Naive thymus-derived CD4-positive, alpha-beta T cell (primary cell): ENCODE results near the gene SPATA7. TPM values are rescaled to one million over a fixed set of nuclear protein-coding genes. Genes with fewer than 3 reads are reported as not detected.

ENCODE experiments used
- ATAC-seq: fragments of 150-1000 bp; cut with Tn5 transposase; 2 replicates; pipeline ENCODE4 v1.10.0; 2021; ENCODE audit warnings: mild to moderate bottlenecking, moderate library complexity
- CTCF ChIA-PET: fragments of 350-600 bp; sonication (Branson Sonifier 250); formaldehyde crosslinking; loops from one replicate; lab custom pipeline; 2021; ENCODE audit warnings: antibody characterized with exemption; lab: Charles Lee
- POLR2A ChIA-PET: fragments of 350-600 bp; sonication (Branson Sonifier 250); formaldehyde crosslinking; loops from one replicate; lab custom pipeline; 2021; ENCODE audit warnings: antibody characterized with exemption, inconsistent platforms; lab: Charles Lee
- DNase-seq, 9 donors: peaks; one replicate each; pipeline versions ENCODE4 v3.0.0 to v3.0.0-alpha.2; 2020 to 2022; ENCODE audit warnings: mixed read lengths in 1 of 9
- H3K27ac ChIP-seq: one replicate; pipeline ENCODE4 v1.7.0; 2013; ENCODE audit warnings: mild to moderate bottlenecking, low read depth, low read length, moderate library complexity
- H3K27me3 ChIP-seq, 2 donors: one replicate each; pipeline ENCODE4 v1.7.0; 2013; ENCODE audit warnings: low read length in 2 of 2, mild to moderate bottlenecking in 2 of 2, moderate library complexity in 2 of 2; ENCODE audit not compliant: control insufficient read depth in 2 of 2, insufficient read depth in 2 of 2
- H3K36me3 ChIP-seq, 3 experiments: 1 replicate in 2 of 3; 2 replicates in 1 of 3; pipeline ENCODE4 v1.7.0; 2013; ENCODE audit warnings: low read length in 3 of 3, mild to moderate bottlenecking in 3 of 3, moderate library complexity in 1 of 3; ENCODE audit not compliant: insufficient read depth in 3 of 3, control insufficient read depth in 2 of 3
- H3K4me1 ChIP-seq, 2 donors: one replicate each; pipeline ENCODE4 v1.7.0; 2013; ENCODE audit warnings: low read length in 2 of 2, mild to moderate bottlenecking in 2 of 2, moderate library complexity in 1 of 2; ENCODE audit not compliant: control insufficient read depth in 2 of 2, insufficient read depth in 2 of 2
- H3K4me3 ChIP-seq: 2 replicates; pipeline ENCODE4 v1.7.0; 2013; ENCODE audit warnings: mild to moderate bottlenecking, low read length
- H3K9me3 ChIP-seq, 3 experiments: 1 replicate in 2 of 3; 2 replicates in 1 of 3; pipeline ENCODE4 v1.7.0; 2013; ENCODE audit warnings: low read length in 3 of 3; ENCODE audit not compliant: control insufficient read depth in 2 of 3
- H3K27ac Mint-ChIP-seq, 9 donors: one replicate each; pipeline ENCODE4 v1.8.0; 2020 to 2022; ENCODE audit warnings: mixed read lengths in 9 of 9, mild to moderate bottlenecking in 8 of 9, moderate library complexity in 5 of 9, inconsistent platforms in 2 of 9
- H3K27me3 Mint-ChIP-seq, 5 donors: one replicate each; pipeline ENCODE4 v1.8.0; 2021 to 2022; ENCODE audit warnings: mixed read lengths in 5 of 5, mild to moderate bottlenecking in 1 of 5
- H3K36me3 Mint-ChIP-seq, 5 donors: one replicate each; pipeline ENCODE4 v1.8.0; 2020 to 2022; ENCODE audit warnings: mixed read lengths in 5 of 5, mild to moderate bottlenecking in 3 of 5, inconsistent platforms in 1 of 5
- H3K4me1 Mint-ChIP-seq, 7 donors: one replicate each; pipeline ENCODE4 v1.8.0; 2020 to 2022; ENCODE audit warnings: mixed read lengths in 7 of 7, mild to moderate bottlenecking in 3 of 7, inconsistent platforms in 1 of 7
- H3K4me3 Mint-ChIP-seq, 10 donors: one replicate each; pipeline ENCODE4 v1.8.0; 2020 to 2022; ENCODE audit warnings: mild to moderate bottlenecking in 10 of 10, mixed read lengths in 10 of 10, moderate library complexity in 6 of 10, inconsistent platforms in 2 of 10
- H3K9me3 Mint-ChIP-seq, 11 donors: one replicate each; pipeline ENCODE4 v1.8.0; 2020 to 2022; ENCODE audit warnings: mixed read lengths in 11 of 11, mild to moderate bottlenecking in 4 of 11, inconsistent platforms in 1 of 11, moderate library complexity in 1 of 11
- intact Hi-C, 2 donors: fragments of 100-400 bp; cut with micrococcal nuclease; formaldehyde crosslinking; loops; one replicate each; pipeline ENCODE4 v1.15.1; 2023
- polyA plus RNA-seq, 2 donors: library from polyadenylated mRNA; unstranded; fragments of 300-500 nt; fragmentation: Illumina TruSeq; gene quantifications; one replicate each; pipeline ENCODE4 v1.2.3, GENCODE V29; 2021
- total RNA-seq, 6 experiments: library from RNA in 5 of 6; stranded (reverse) in 5 of 6; gene quantifications; 1 replicate in 5 of 6; 2 replicates in 1 of 6; pipeline ENCODE4 v1.2.3 and lab custom pipeline; 2021 to 2026

The SPATA7 gene
- total and polyA plus RNA-seq, 7 experiments from 2014 or later: 1.9 to 6.1 (median 3.4) TPM

DNA sequence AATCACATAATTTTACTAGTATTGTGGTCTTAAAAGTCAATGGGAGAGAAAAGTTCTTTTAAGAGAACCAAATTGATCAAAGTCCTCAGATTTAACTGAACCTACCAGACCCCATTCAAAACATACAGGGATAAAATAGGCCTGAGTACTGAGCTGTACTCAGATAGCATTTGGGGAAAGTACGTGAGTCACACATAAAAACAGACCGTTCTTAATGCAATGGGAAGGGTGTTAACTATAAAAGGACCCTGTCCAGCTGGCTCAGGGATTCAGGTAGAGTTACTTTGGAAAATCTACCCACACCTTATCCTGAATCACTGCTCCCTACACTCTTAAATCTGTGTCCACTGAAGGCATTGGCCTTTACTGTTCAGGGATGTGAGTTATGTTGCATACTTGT is 91.4 kb downstream of the SPATA7 start:
- Mint-ChIP-seq H3K27me3 (peaks cover 0 to 8% (median 5%) of the 10 kb centered on the region in 5 donors), H3K36me3 (no peaks in the 10 kb centered on the region), H3K27ac (no peak overlapping the region), H3K4me1 (no peaks in the 10 kb centered on the region), H3K9me3 (peaks cover 0 to 2% (median 0%) of the 10 kb centered on the region in 11 donors), H3K4me3 (no peak overlapping the region)
- Histone ChIP-seq H3K36me3 (no peaks in the 10 kb centered on the region), H3K4me3 (no peak overlapping the region), H3K27me3 (no peaks in the 10 kb centered on the region), H3K9me3 (no peaks in the 10 kb centered on the region), H3K4me1 (no peaks in the 10 kb centered on the region), H3K27ac (no peak overlapping the region)
- ATAC-seq (no peak), DNase-seq (no peak)
- intact Hi-C loops: no loop called here
- ChIA-PET POLR2A (no interaction called here), CTCF (no interaction called here)

DNA sequence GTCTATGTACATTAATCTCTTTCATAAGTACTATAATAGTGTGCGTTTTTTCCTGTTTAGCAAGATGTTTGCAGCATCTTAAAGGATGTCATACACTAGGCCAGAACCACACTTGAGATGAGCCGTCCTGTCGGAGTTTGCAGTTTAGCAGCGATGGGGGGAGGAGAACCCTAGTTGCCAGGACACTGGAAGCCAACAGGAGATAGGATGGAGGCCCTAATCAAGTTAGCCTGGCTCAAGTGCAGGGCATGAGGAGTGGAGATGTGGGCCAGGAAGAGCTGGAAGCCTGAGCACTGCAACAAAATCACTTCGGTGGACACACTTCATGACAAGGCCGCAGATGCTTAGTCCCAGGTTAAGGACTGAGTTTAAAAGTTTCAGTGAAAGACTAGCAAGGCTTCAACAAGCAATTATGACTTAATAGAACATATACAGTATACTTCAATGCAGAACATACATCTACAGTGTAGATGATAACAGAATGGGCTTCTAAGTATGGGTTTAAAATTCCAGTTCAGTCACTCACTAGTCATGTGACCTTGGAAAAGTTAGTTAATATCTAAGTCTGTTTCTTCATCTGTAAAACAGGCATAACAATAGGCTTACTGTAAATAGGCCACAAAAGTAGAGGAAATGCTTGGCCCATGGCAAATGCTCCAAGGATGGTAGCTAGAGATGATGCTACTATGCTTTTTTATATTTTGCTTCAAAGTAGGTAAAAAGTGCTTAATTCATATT is 92.2 kb downstream of the SPATA7 start:
- no peaks in the 10 kb centered on the region for H3K9me3 ChIP-seq
- H3K27me3 Mint-ChIP-seq: peaks cover 0 to 13% (median 8%) of the 10 kb centered on the region in 5 donors
- H3K9me3 Mint-ChIP-seq: peaks cover 0 to 2% (median 0%) of the 10 kb centered on the region in 11 donors
- no peaks in the 10 kb centered on the region for H3K4me1 Mint-ChIP-seq
- H3K27me3 ChIP-seq: no peaks in the 10 kb centered on the region
- no peak overlapping the region for H3K27ac ChIP-seq
- intact Hi-C loops: no loop called here
- DNase-seq: no peak
- ATAC-seq: no peak
- ChIA-PET POLR2A (no interaction called here), CTCF (no interaction called here)
- no peak overlapping the region for H3K27ac Mint-ChIP-seq
- no peaks in the 10 kb centered on the region for H3K36me3 ChIP-seq
- no peak overlapping the region for H3K4me3 Mint-ChIP-seq
- H3K36me3 Mint-ChIP-seq: no peaks in the 10 kb centered on the region
- no peaks in the 10 kb centered on the region for H3K4me1 ChIP-seq
- no peak overlapping the region for H3K4me3 ChIP-seq

DNA sequence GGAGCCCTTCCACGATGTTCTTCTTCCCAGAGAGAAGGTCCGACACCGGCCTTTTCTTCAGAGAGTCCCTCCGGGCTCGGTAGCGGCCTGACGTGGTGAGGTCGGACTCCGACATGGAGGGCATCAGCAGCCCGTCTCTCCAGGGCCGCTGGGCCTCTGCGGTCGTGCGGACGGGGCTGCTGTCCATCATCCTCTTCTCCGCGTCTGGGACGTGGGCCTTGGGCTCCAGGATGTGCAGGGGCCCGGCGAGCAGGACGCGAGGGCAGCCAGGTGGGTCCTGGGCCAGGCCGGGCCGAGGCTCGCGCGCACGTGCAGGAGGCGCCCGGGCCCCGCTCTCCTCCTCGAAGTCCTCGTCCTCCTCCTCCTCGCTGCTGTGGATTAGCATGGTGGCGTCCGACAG is 93.5 kb downstream of the SPATA7 start:
- intact Hi-C loops: no loop called here
- Mint-ChIP-seq H3K27ac (no peak overlapping the region), H3K9me3 (peaks cover 0 to 2% (median 0%) of the 10 kb centered on the region in 11 donors), H3K36me3 (no peaks in the 10 kb centered on the region), H3K27me3 (peaks cover 3 to 19% (median 13%) of the 10 kb centered on the region in 5 donors), H3K4me3 (no peak overlapping the region), H3K4me1 (no peaks in the 10 kb centered on the region)
- Histone ChIP-seq H3K4me3 (no peak overlapping the region), H3K9me3 (no peaks in the 10 kb centered on the region), H3K36me3 (no peaks in the 10 kb centered on the region), H3K27me3 (no peaks in the 10 kb centered on the region), H3K4me1 (no peaks in the 10 kb centered on the region), H3K27ac (no peak overlapping the region)
- CTCF ChIA-PET: no interaction called here
- ATAC-seq: no peak
- no peak for DNase-seq
- POLR2A ChIA-PET: no interaction called here

DNA sequence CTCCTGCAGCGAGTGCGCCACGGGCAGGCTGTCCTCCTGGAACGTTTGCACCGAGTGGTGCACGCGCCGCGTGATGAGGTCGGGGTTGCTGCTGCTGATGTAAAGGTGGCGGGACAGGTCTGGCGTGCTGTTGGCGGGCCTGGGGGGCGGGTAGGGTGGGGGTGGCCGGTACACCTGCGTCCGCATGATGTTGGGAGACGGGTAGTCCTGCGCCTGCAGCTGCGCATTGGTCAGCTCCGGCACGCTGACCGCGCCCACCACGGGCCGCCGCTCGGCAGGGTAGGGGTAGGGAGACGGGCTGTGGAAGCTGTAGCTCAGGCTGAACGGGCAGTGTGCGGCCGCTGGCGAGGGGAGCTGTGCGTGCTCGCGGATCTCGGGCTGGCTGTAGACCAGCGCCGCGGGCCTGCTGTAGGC is 94.1 kb downstream of the SPATA7 start:
- no peaks in the 10 kb centered on the region for H3K9me3 Mint-ChIP-seq
- H3K4me1 ChIP-seq: no peaks in the 10 kb centered on the region
- no peak overlapping the region for H3K27ac ChIP-seq
- POLR2A ChIA-PET: no interaction called here
- no peaks in the 10 kb centered on the region for H3K27me3 ChIP-seq
- H3K27ac Mint-ChIP-seq: no peak overlapping the region
- ATAC-seq (no peak), DNase-seq (no peak)
- no peak overlapping the region for H3K4me3 ChIP-seq
- H3K36me3 ChIP-seq: no peaks in the 10 kb centered on the region
- H3K4me3 Mint-ChIP-seq: no peak overlapping the region
- no peaks in the 10 kb centered on the region for H3K4me1 Mint-ChIP-seq
- H3K27me3 Mint-ChIP-seq: peaks cover 3 to 19% (median 13%) of the 10 kb centered on the region in 5 donors
- CTCF ChIA-PET: no interaction called here
- H3K36me3 Mint-ChIP-seq: no peaks in the 10 kb centered on the region
- H3K9me3 ChIP-seq: no peaks in the 10 kb centered on the region
- intact Hi-C loops: no loop called here

DNA sequence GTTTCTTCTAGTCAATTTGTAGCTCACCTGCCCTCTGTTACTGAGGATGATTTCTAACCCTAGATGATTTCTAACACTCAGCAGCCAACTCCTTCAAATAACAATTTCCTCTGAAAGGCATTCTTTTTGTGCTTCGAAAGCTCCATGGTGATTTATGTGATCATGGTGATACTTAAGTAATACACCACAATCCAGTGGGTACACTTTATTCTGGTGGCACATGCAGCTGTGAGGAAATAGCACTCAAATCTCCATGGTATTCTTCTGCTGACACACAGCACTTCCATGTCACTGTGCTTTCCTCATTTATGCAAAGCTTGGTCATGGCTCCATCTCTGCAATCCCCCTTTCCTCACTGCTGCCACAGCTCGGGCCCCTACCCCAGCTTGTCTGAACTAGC is 95.6 kb downstream of the SPATA7 start:
- no peaks in the 10 kb centered on the region for H3K36me3 Mint-ChIP-seq
- ChIA-PET POLR2A (no interaction called here), CTCF (no interaction called here)
- Histone ChIP-seq H3K4me1 (no peaks in the 10 kb centered on the region), H3K4me3 (no peak overlapping the region), H3K36me3 (no peaks in the 10 kb centered on the region), H3K27me3 (no peaks in the 10 kb centered on the region), H3K27ac (no peak overlapping the region), H3K9me3 (no peaks in the 10 kb centered on the region)
- no peaks in the 10 kb centered on the region for H3K4me1 Mint-ChIP-seq
- no peak for ATAC-seq
- no peak overlapping the region for H3K27ac Mint-ChIP-seq
- no peaks in the 10 kb centered on the region for H3K9me3 Mint-ChIP-seq
- peaks cover 5 to 23% (median 13%) of the 10 kb centered on the region in 5 donors for H3K27me3 Mint-ChIP-seq
- H3K4me3 Mint-ChIP-seq: no peak overlapping the region
- DNase-seq: no peak
- intact Hi-C loops: no loop called here

DNA sequence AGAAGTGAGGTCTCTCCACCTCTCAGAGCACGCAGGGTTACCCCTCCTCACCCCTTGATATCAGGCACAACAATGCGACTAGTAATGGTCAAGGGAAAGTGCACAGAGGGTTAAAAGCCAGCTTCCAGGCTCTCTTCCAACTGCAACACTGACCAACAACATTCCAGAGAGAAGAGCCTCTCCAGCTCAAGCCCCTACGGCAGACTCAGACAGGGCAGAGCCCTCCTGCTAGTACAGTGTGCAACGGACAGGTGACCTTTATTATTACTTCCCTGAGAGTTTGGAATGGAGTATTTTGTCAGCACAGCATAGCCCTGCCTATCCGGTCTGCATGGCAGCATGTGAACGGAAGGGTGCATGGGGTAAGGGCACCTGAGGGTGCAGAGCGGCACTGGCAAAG is 96.3 kb downstream of the SPATA7 start:
- Mint-ChIP-seq H3K27ac (no peak overlapping the region), H3K9me3 (no peaks in the 10 kb centered on the region), H3K36me3 (no peaks in the 10 kb centered on the region), H3K4me3 (no peak overlapping the region), H3K4me1 (no peaks in the 10 kb centered on the region), H3K27me3 (peaks cover 5 to 23% (median 13%) of the 10 kb centered on the region in 5 donors)
- no peak for ATAC-seq
- H3K9me3 ChIP-seq: no peaks in the 10 kb centered on the region
- no peaks in the 10 kb centered on the region for H3K27me3 ChIP-seq
- H3K4me1 ChIP-seq: no peaks in the 10 kb centered on the region
- no peaks in the 10 kb centered on the region for H3K36me3 ChIP-seq
- CTCF ChIA-PET: no interaction called here
- no peak for DNase-seq
- no peak overlapping the region for H3K4me3 ChIP-seq
- no peak overlapping the region for H3K27ac ChIP-seq
- POLR2A ChIA-PET: no interaction called here
- intact Hi-C loops: no loop called here

DNA sequence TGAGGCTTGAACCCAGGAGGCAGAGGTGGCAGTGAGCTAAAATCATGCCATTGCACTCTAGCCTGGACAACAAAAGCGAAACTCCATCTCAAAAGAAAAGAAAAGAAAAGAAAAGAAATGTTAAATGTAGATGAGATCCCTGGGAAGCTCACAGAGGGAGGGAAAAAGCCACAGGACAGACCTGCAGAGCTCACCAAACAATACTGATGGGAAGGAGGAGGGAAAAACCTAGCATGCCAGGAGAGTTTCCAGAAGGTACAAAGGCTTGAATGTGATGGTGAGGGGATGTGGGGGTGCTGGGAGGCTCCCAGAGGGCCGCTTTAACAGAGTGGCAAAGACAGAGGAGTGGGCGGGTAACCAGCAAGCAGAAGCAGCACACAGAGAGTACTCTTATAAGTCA is 97.1 kb downstream of the SPATA7 start:
- Histone ChIP-seq H3K9me3 (no peaks in the 10 kb centered on the region), H3K27me3 (no peaks in the 10 kb centered on the region), H3K36me3 (no peaks in the 10 kb centered on the region), H3K4me1 (no peaks in the 10 kb centered on the region), H3K4me3 (no peak overlapping the region), H3K27ac (no peak overlapping the region)
- Mint-ChIP-seq H3K4me3 (no peak overlapping the region), H3K27me3 (peaks cover 5 to 23% (median 13%) of the 10 kb centered on the region in 5 donors), H3K9me3 (no peaks in the 10 kb centered on the region), H3K36me3 (no peaks in the 10 kb centered on the region), H3K4me1 (no peaks in the 10 kb centered on the region), H3K27ac (no peak overlapping the region)
- ATAC-seq: no peak
- ChIA-PET POLR2A (no interaction called here), CTCF (no interaction called here)
- no peak for DNase-seq
- intact Hi-C loops: no loop called here
